K562 (cell line): ENCODE results near the gene LDLRAD3. TPM values are rescaled to one million over a fixed set of nuclear protein-coding genes. Genes with fewer than 3 reads are reported as not detected.
A peak's percentile ranks its signal among the peaks of the same experiment; 100 is the strongest.

Experiments
- ATAC-seq: fragments of 200-7000 bp; cut with Tn5 transposase; 3 replicates; pipeline ENCODE4 v1.9.1; 2020; ENCODE audit warnings: moderate library complexity
- BruUV-seq: library from RNA; stranded (reverse); fragments of 400-500 nt; replicated peaks from 2 replicates; lab custom pipeline; 2021; lab: Mats Ljungman, UMichigan
- CTCF ChIA-PET: fragments of 300-600 bp; formaldehyde crosslinking; extraction: SDS; loops from one replicate; lab custom pipeline; 2021; ENCODE audit warnings: low intra/inter-chr PET ratio; lab: Yijun Ruan, JAX
- POLR2A ChIA-PET: fragments of 300-600, 350-650 bp; sonication (Branson Sonifier 250); formaldehyde crosslinking; extraction: SDS; loops from one replicate; lab custom pipeline; 2021; ENCODE audit warnings: antibody characterized with exemption, inconsistent platforms; lab: Yijun Ruan, JAX
- DNase-seq, 4 experiments: peaks; one replicate each; pipeline versions ENCODE4 v3.0.0 to v3.0.0-alpha.2; 2011 to 2018; ENCODE audit warnings: low spot score in 3 of 4, mixed read lengths in 3 of 4; ENCODE audit errors: extremely low read depth in 1 of 4
- FAIRE-seq: peaks from 2 replicates; lab custom pipeline; 2011; peaks lifted over from hg19 to GRCh38; lab: Jason Lieb, UNC
- H2AFZ ChIP-seq: 2 replicates; pipeline ENCODE4 v1.6.0; 2011; ENCODE audit warnings: low read depth, low read length, control low read depth, inconsistent platforms
- H3K27ac ChIP-seq: fragments of 200-600 bp; 3 replicates; pipeline ENCODE4 v1.8.0; 2011; ENCODE audit warnings: low read depth, mild to moderate bottlenecking, control low read depth, inconsistent platforms, low read length, moderate library complexity, mixed read lengths; ENCODE audit errors: extremely low read depth
- H3K27me3 ChIP-seq, 2 experiments: fragments of 300-600 bp in 1 of 2; 2 replicates in 1 of 2; 3 replicates in 1 of 2; pipeline versions ENCODE4 v1.6.0 to v1.8.0; 2011; ENCODE audit warnings: inconsistent platforms in 2 of 2, low read length in 2 of 2, mild to moderate bottlenecking in 1 of 2, mixed read lengths in 1 of 2, moderate library complexity in 1 of 2; ENCODE audit not compliant: control insufficient read depth in 2 of 2, insufficient read depth in 2 of 2
- H3K36me3 ChIP-seq: fragments of 300-600 bp; 3 replicates; pipeline ENCODE4 v1.8.0; 2011; ENCODE audit warnings: mild to moderate bottlenecking, low read length, inconsistent platforms; ENCODE audit not compliant: control insufficient read depth, insufficient read depth
- H3K4me1 ChIP-seq, 2 experiments: fragments of 200-600 bp in 1 of 2; replicated peaks in 1 of 2; 2 replicates in 1 of 2; 3 replicates in 1 of 2; pipeline versions ENCODE4 v1.5.1 to v1.8.0; 2011; ENCODE audit warnings: inconsistent platforms in 2 of 2, low read length in 2 of 2, mild to moderate bottlenecking in 1 of 2, mixed read lengths in 1 of 2, moderate library complexity in 1 of 2; ENCODE audit not compliant: control insufficient read depth in 2 of 2, insufficient read depth in 2 of 2
- H3K4me2 ChIP-seq: 2 replicates; pipeline ENCODE4 v1.6.1; 2011; ENCODE audit warnings: low read length, control low read depth, inconsistent platforms, mixed read lengths; ENCODE audit not compliant: insufficient read depth
- H3K4me3 ChIP-seq: fragments of 200-600 bp; sonication (generic), shearing (Covaris generic); 2 replicates; pipeline ENCODE4 v1.5.1; 2016; ENCODE audit warnings: control low read depth, inconsistent platforms
- H3K79me2 ChIP-seq: fragments of 200-600 bp; 3 replicates; pipeline ENCODE4 v1.8.0; 2011; ENCODE audit warnings: low read length, inconsistent platforms; ENCODE audit not compliant: control insufficient read depth, insufficient read depth
- H3K9ac ChIP-seq, 2 experiments: 2 replicates each; pipeline versions ENCODE4 v1.6.0 to v1.6.1; 2011; ENCODE audit warnings: low read depth in 2 of 2, low read length in 2 of 2, control low read depth in 1 of 2, inconsistent platforms in 1 of 2, mild to moderate bottlenecking in 1 of 2, mixed read lengths in 1 of 2; ENCODE audit not compliant: insufficient read depth in 1 of 2
- H3K9me1 ChIP-seq: one replicate; pipeline ENCODE4 v1.6.0; 2011; ENCODE audit warnings: inconsistent platforms, mild to moderate bottlenecking, low read length, moderate library complexity; ENCODE audit not compliant: control insufficient read depth, insufficient read depth
- H3K9me3 ChIP-seq: replicated peaks from 2 replicates; pipeline ENCODE4 v1.5.1; 2011; ENCODE audit warnings: low read depth, low read length, inconsistent platforms; ENCODE audit not compliant: control insufficient read depth, insufficient read depth
- H4K20me1 ChIP-seq: replicated peaks from 2 replicates; pipeline ENCODE4 v1.6.1; 2011; ENCODE audit warnings: low read length, inconsistent platforms, mixed read lengths; ENCODE audit not compliant: control insufficient read depth, insufficient read depth
- CBFA2T3 ChIP-seq: fragments of 450-650 bp; IDR thresholded peaks from 2 replicates; pipeline ENCODE4 v1.6.1; 2017
- CSDE1 ChIP-seq, 2 experiments: fragments of 450-650 bp; IDR thresholded peaks; 2 replicates each; pipeline ENCODE4 v1.6.1; 2016; ENCODE audit warnings: mild to moderate bottlenecking in 1 of 2
- ETS2 ChIP-seq: IDR thresholded peaks from 2 replicates; pipeline ENCODE4 v1.6.1; 2016; ENCODE audit warnings: borderline replicate concordance, missing genetic modification characterization, mild to moderate bottlenecking, moderate library complexity, missing compliant biosample characterization; ENCODE audit not compliant: poor library complexity, severe bottlenecking
- FOSL1 ChIP-seq: fragments of 200-800 bp; sonication (Bioruptor generic); conservative IDR thresholded peaks from 2 replicates; pipeline ENCODE4 v1.6.1; 2016; ENCODE audit warnings: missing genetic modification characterization, missing compliant biosample characterization
- MBD2 ChIP-seq: sonication (generic); IDR thresholded peaks from 2 replicates; pipeline ENCODE4 v1.6.1; 2016; ENCODE audit warnings: low read depth, borderline replicate concordance
- MLX ChIP-seq, 2 experiments: fragments of 450-650 bp in 1 of 2; sonication (generic) in 1 of 2; formaldehyde crosslinking; conservative IDR thresholded peaks; 2 replicates each; pipeline versions ENCODE4 v1.4.0 to v1.8.1; 2020 to 2022; ENCODE audit warnings: mild to moderate bottlenecking in 1 of 2, missing genetic modification reagents in 1 of 2
- NCOR1 ChIP-seq: fragments of 450-650 bp; IDR thresholded peaks from 2 replicates; pipeline ENCODE4 v1.6.1; 2016; ENCODE audit warnings: mild to moderate bottlenecking, moderate library complexity
- ZNF764 ChIP-seq: fragments of 250-450 bp; sonication (Bioruptor Pico); IDR thresholded peaks from 2 replicates; pipeline ENCODE4 v1.4.0; 2020; ENCODE audit warnings: low read depth, mild to moderate bottlenecking, moderate library complexity
- WGBS: fragments of 100-300 bp; shearing (Covaris generic); methylation state at CpG from one replicate; pipeline ENCODE4 v1.1.6; 2016; ENCODE audit warnings: low coverage, mixed read lengths; ENCODE audit not compliant: insufficient coverage; ENCODE audit errors: missing lambda C conversion rate; 5-methylcytosine and 5-hydroxymethylcytosine counted together
- in situ Hi-C: fragments of 300-500 bp; cut with MboI; formaldehyde crosslinking; loops from 4 replicates; pipeline ENCODE4 v1.15.0; 2018; ENCODE audit warnings: inconsistent platforms, mixed read lengths
- intact Hi-C: fragments of 100-400 bp; cut with micrococcal nuclease; formaldehyde crosslinking; loops from 2 replicates; pipeline ENCODE4 v1.14.2; 2022
- polyA plus RNA-seq, 8 experiments: library from polyadenylated mRNA; depleted of rRNA in 4 of 8; stranded (reverse) in 5 of 8; unstranded in 3 of 8; fragments of >200 nt; fragmentation: Nextera tagmentation in 2 of 8; fragmentation: Illumina TruSeq in 1 of 8; extraction: Ambion mirVana in 2 of 8; extraction: Trizol in 1 of 8; gene quantifications; 2 replicates each; pipeline versions ENCODE4 v1.2.1 to v1.2.3, GENCODE V29; 2011 to 2014; ENCODE audit warnings: inconsistent platforms in 1 of 8, missing spikeins in 1 of 8
- total RNA-seq, 7 experiments: library from RNA; depleted of rRNA in 6 of 7; stranded (reverse); fragments of >200 nt in 6 of 7; fragmentation: Illumina TruSeq in 2 of 7; extraction: Trizol in 2 of 7; gene quantifications; 2 replicates each; pipeline versions ENCODE4 v1.2.1 to v1.2.3, GENCODE V29; 2011 to 2021; ENCODE audit warnings: low replicate concordance in 1 of 7

Gene LDLRAD3
- total and polyA plus RNA-seq, 9 of the 15 experiments (the other 6 are each of a cell fraction or from before 2014, with no cell fraction given) = 0.73 to 7.2 (median 3.5) TPM

- CTCF ChIA-PET = no interaction called here
- Histone ChIP-seq H4K20me1 (no peaks in the 10 kb centered on the region; the same call in 1 of the 2 replicates), H3K9ac (no peak overlapping the region), H2AFZ (no peak overlapping the region), H3K27me3 (peaks cover 5 to 6% of the 10 kb centered on the region in 2 experiments; a peak in 3 of 5 replicates), H3K27ac (no peak overlapping the region), H3K9me1 (no peaks in the 10 kb centered on the region), H3K4me2 (no peak overlapping the region), H3K4me1 (peaks cover 0 to 6% of the 10 kb centered on the region in 2 experiments; a peak in 2 of 5 replicates), H3K36me3 (no peaks in the 10 kb centered on the region), H3K4me3 (no peak overlapping the region), H3K9me3 (no peaks in the 10 kb centered on the region), H3K79me2 (no peaks in the 10 kb centered on the region)
- POLR2A ChIA-PET = interaction anchor here (0.6 to 0.9 kb wide), 2 partner anchors 13 kb away, joined by 3 to 4 read pairs; no protein-coding TSS in a partner anchor
- intact Hi-C loops (no loop called here), in situ Hi-C loops (no loop called here)
- TF ChIP-seq ETS2 = no peak
- TF ChIP-seq MBD2 = no peak
- no peak for TF ChIP-seq ZNF764 (CRISPR knock-in tag)
- no peak for TF ChIP-seq FOSL1 (tag)
- no peak for TF ChIP-seq CSDE1 (IDR thresholded peaks at IDR 0.05)
- no peak for TF ChIP-seq MLX (CRISPR knock-in tag; conservative IDR thresholded peaks at IDR 0.05)
- peak; percentile 22; the same call in 1 of the 2 replicates for TF ChIP-seq NCOR1
- peak; percentile 48; the same call in 1 of the 2 replicates for TF ChIP-seq CBFA2T3
- no peak for FAIRE-seq
- 5% methylated on average over 5 of the region's 5 CpGs for WGBS
- ATAC-seq = no peak
- no TSS peak for BruUV-seq
- peak in 1 of 4 experiments; percentile 40 for DNase-seq
Observed at GRCh38 chr11:36162883-36163434, 219.1 kb downstream of the LDLRAD3 start.
